HepG2 (cell line): ENCODE measurements around the gene GDPGP1. TPM values are rescaled to one million over a fixed set of nuclear protein-coding genes. Genes with fewer than 3 reads are reported as not detected.

ENCODE experiments used
- ARID4A ChIP-seq: sonication (generic); formaldehyde crosslinking; IDR thresholded peaks from 2 replicates; pipeline ENCODE4 v1.5.0; 2020; ENCODE audit warnings: mild to moderate bottlenecking, missing genetic modification reagents, borderline replicate concordance
- CCDC6 ChIP-seq: sonication (generic); formaldehyde crosslinking; IDR thresholded peaks from 2 replicates; pipeline ENCODE4 v1.8.1; 2022; ENCODE audit warnings: mild to moderate bottlenecking, missing genetic modification reagents, moderate library complexity
- HIC2 ChIP-seq: sonication (generic); formaldehyde crosslinking; IDR thresholded peaks from 2 replicates; pipeline ENCODE4 v1.9.0; 2022; ENCODE audit warnings: low read depth, missing genetic modification reagents
- LBX2 ChIP-seq: sonication (generic); formaldehyde crosslinking; IDR thresholded peaks from 2 replicates; pipeline ENCODE4 v1.5.0; 2020; ENCODE audit warnings: missing genetic modification reagents, mild to moderate bottlenecking, borderline replicate concordance
- MAFF ChIP-seq: IDR thresholded peaks from 2 replicates; pipeline ENCODE4 v1.6.1; 2011; ENCODE audit warnings: low read depth, low read length, improper control_type of control experiment
- ZNF121 ChIP-seq: sonication (generic); formaldehyde crosslinking; IDR thresholded peaks from 2 replicates; pipeline ENCODE4 v1.5.0; 2020; ENCODE audit warnings: mild to moderate bottlenecking, missing genetic modification reagents
- ZNF335 ChIP-seq: sonication (generic); formaldehyde crosslinking; IDR thresholded peaks from 2 replicates; pipeline ENCODE4 v1.4.0; 2020; ENCODE audit warnings: missing genetic modification reagents
- ZNF770 ChIP-seq: sonication (generic); formaldehyde crosslinking; IDR thresholded peaks from 2 replicates; pipeline ENCODE4 v1.5.0; 2020; ENCODE audit warnings: mild to moderate bottlenecking, missing genetic modification reagents
- polyA plus RNA-seq, 8 experiments: library from polyadenylated mRNA; depleted of rRNA in 3 of 8; stranded (reverse) in 7 of 8; unstranded in 1 of 8; fragments of >200 nt; fragmentation: Illumina TruSeq in 4 of 8; extraction: Trizol in 4 of 8; gene quantifications; 2 replicates each; pipeline versions ENCODE4 v1.2.1 to v1.2.3, GENCODE V29; 2011 to 2016; ENCODE audit warnings: low read depth in 4 of 8, missing spikeins in 1 of 8, mixed read lengths in 1 of 8; ENCODE audit not compliant: insufficient read depth in 1 of 8
- total RNA-seq, 5 experiments: library from RNA; depleted of rRNA; stranded (reverse); fragments of >200 nt; fragmentation: Illumina TruSeq; extraction: Trizol; gene quantifications; 2 replicates each; pipeline ENCODE4 v1.2.3, GENCODE V29; 2016; ENCODE audit warnings: low read depth in 1 of 5

The GDPGP1 gene
- total and polyA plus RNA-seq, 2 of the 13 experiments (the other 11 are each of a cell fraction or from before 2014, with no cell fraction given) = 1.5 to 4.3 TPM

DNA sequence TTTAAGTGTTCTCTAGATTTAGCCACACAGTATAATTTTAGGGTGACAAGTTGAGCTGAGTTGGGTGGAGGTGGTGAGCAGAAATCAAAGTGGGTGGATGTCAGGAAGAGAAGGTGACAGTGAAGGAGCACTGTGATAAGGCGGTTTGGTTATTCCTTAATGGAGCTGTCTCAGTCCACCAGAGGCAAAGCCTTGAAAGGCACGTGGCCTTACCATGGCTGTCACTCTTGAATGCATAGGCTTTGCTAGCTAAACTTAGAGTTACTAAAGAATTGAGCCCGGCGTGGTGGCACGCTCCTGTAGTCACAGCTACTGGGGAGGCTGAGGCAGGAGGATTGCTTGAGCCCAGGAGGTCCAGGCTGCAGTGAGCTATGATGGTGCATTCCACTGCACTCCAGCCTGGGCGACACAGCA lies 14.8 kb downstream of the GDPGP1 start (continued):
- TF ChIP-seq ARID4A (no peak), ZNF770 (CRISPR knock-in tag) (peak; percentile 81; the same call in 1 of the 2 replicates), CCDC6 (no peak), ZNF335 (CRISPR knock-in tag) (no peak), MAFF (no peak), ZNF121 (CRISPR knock-in tag) (peak; percentile 94), HIC2 (no peak), LBX2 (no peak)
